HUES6 (cell line): ENCODE measurements around the gene FMR1NB.

Experiments
- H3K27ac ChIP-seq: 2 replicates; pipeline ENCODE4 v1.7.0; 2013; ENCODE audit warnings: low read depth, mild to moderate bottlenecking, low read length, inconsistent platforms
- H3K27me3 ChIP-seq: 2 replicates; pipeline ENCODE4 v1.6.1; 2013; ENCODE audit warnings: low read length; ENCODE audit not compliant: control insufficient read depth, insufficient read depth
- H3K36me3 ChIP-seq: 2 replicates; pipeline ENCODE4 v1.6.1; 2013; ENCODE audit warnings: low read length; ENCODE audit not compliant: control insufficient read depth, insufficient read depth
- H3K4me1 ChIP-seq: 2 replicates; pipeline ENCODE4 v1.6.1; 2013; ENCODE audit warnings: low read length; ENCODE audit not compliant: control insufficient read depth, insufficient read depth
- H3K4me3 ChIP-seq: 2 replicates; pipeline ENCODE4 v1.5.1; 2013; ENCODE audit warnings: low read depth, low read length
- H3K9ac ChIP-seq: one replicate; pipeline ENCODE4 v1.6.1; 2013; ENCODE audit warnings: mild to moderate bottlenecking, low read length
- H3K9me3 ChIP-seq: 2 replicates; pipeline ENCODE4 v1.6.1; 2013; ENCODE audit warnings: low read depth, low read length; ENCODE audit not compliant: control insufficient read depth, insufficient read depth

The FMR1NB gene

GRCh38 chrX:147978931-147979330, 2.2 kb upstream of the FMR1NB start:
- H3K27ac ChIP-seq = no peak overlapping the region
- H3K4me3 ChIP-seq = no peak overlapping the region
- H3K4me1 ChIP-seq = no peaks in the 10 kb centered on the region
- no peak overlapping the region for H3K9ac ChIP-seq
- no peaks in the 10 kb centered on the region for H3K27me3 ChIP-seq
- no peaks in the 10 kb centered on the region for H3K36me3 ChIP-seq
- no peaks in the 10 kb centered on the region for H3K9me3 ChIP-seq

GRCh38 chrX:148020329-148020728, 39.2 kb downstream of the FMR1NB start:
- no peak overlapping the region for H3K9ac ChIP-seq
- no peak overlapping the region for H3K4me3 ChIP-seq
- peaks cover 7% of the 10 kb centered on the region; the same call in 1 of the 2 replicates for H3K4me1 ChIP-seq

GRCh38 chrX:148024425-148025148, 43.5 kb downstream of the FMR1NB start:
- Histone ChIP-seq H3K4me1 (peaks cover 7% of the 10 kb centered on the region; the same call in 1 of the 2 replicates), H3K4me3 (no peak overlapping the region), H3K9ac (no peak overlapping the region), H3K36me3 (no peaks in the 10 kb centered on the region), H3K27ac (no peak overlapping the region), H3K9me3 (no peaks in the 10 kb centered on the region), H3K27me3 (no peaks in the 10 kb centered on the region; the same call in 1 of the 2 replicates)

More at GRCh38 chrX:148020329-148020728, 39.2 kb downstream of the FMR1NB start:
- no peak overlapping the region for H3K27ac ChIP-seq
- no peaks in the 10 kb centered on the region for H3K9me3 ChIP-seq
- no peaks in the 10 kb centered on the region; the same call in 1 of the 2 replicates for H3K27me3 ChIP-seq
- no peaks in the 10 kb centered on the region for H3K36me3 ChIP-seq

GRCh38 chrX:148035380-148035779, 54.2 kb downstream of the FMR1NB start:
- Histone ChIP-seq H3K4me1 (no peaks in the 10 kb centered on the region), H3K9me3 (no peaks in the 10 kb centered on the region), H3K9ac (no peak overlapping the region), H3K27me3 (no peaks in the 10 kb centered on the region), H3K4me3 (no peak overlapping the region), H3K36me3 (no peaks in the 10 kb centered on the region), H3K27ac (no peak overlapping the region)

GRCh38 chrX:148037020-148037419, 55.9 kb downstream of the FMR1NB start:
- no peak overlapping the region for H3K9ac ChIP-seq
- H3K36me3 ChIP-seq = no peaks in the 10 kb centered on the region
- H3K4me3 ChIP-seq = no peak overlapping the region
- no peaks in the 10 kb centered on the region for H3K27me3 ChIP-seq
- H3K9me3 ChIP-seq = no peaks in the 10 kb centered on the region
- no peak overlapping the region for H3K27ac ChIP-seq
- H3K4me1 ChIP-seq = no peaks in the 10 kb centered on the region

GRCh38 chrX:148043271-148043855, 62.2 kb downstream of the FMR1NB start:
- H3K36me3 ChIP-seq = no peaks in the 10 kb centered on the region
- H3K9me3 ChIP-seq = no peaks in the 10 kb centered on the region; the same call in 1 of the 2 replicates
- H3K9ac ChIP-seq = no peak overlapping the region
- no peaks in the 10 kb centered on the region for H3K4me1 ChIP-seq
- no peaks in the 10 kb centered on the region; the same call in 1 of the 2 replicates for H3K27me3 ChIP-seq
- H3K4me3 ChIP-seq = no peak overlapping the region
- no peak overlapping the region for H3K27ac ChIP-seq

GRCh38 chrX:148047200-148047599, 66.1 kb downstream of the FMR1NB start:
- Histone ChIP-seq H3K4me1 (no peaks in the 10 kb centered on the region), H3K4me3 (no peak overlapping the region), H3K9me3 (no peaks in the 10 kb centered on the region; the same call in 1 of the 2 replicates), H3K9ac (no peak overlapping the region), H3K27ac (no peak overlapping the region), H3K27me3 (no peaks in the 10 kb centered on the region; the same call in 1 of the 2 replicates), H3K36me3 (no peaks in the 10 kb centered on the region)

- no peaks in the 10 kb centered on the region; the same call in 1 of the 2 replicates for H3K27me3 ChIP-seq
- H3K4me1 ChIP-seq = no peaks in the 10 kb centered on the region
- no peaks in the 10 kb centered on the region for H3K36me3 ChIP-seq
- H3K27ac ChIP-seq = no peak overlapping the region
- no peak overlapping the region for H3K4me3 ChIP-seq
- no peaks in the 10 kb centered on the region; the same call in 1 of the 2 replicates for H3K9me3 ChIP-seq
- no peak overlapping the region for H3K9ac ChIP-seq
Measured at GRCh38 chrX:148049441-148049840, 68.3 kb downstream of the FMR1NB start.

GRCh38 chrX:148051973-148052372, 70.8 kb downstream of the FMR1NB start:
- Histone ChIP-seq H3K9ac (no peak overlapping the region), H3K36me3 (no peaks in the 10 kb centered on the region), H3K27me3 (no peaks in the 10 kb centered on the region; the same call in 1 of the 2 replicates), H3K4me1 (no peaks in the 10 kb centered on the region), H3K9me3 (no peaks in the 10 kb centered on the region), H3K27ac (no peak overlapping the region), H3K4me3 (no peak overlapping the region)

GRCh38 chrX:148067285-148067684, 86.1 kb downstream of the FMR1NB start:
- H3K4me1 ChIP-seq = no peaks in the 10 kb centered on the region
- no peak overlapping the region for H3K27ac ChIP-seq
- no peaks in the 10 kb centered on the region; the same call in 1 of the 2 replicates for H3K27me3 ChIP-seq
- H3K9ac ChIP-seq = no peak overlapping the region
- no peak overlapping the region for H3K4me3 ChIP-seq
- H3K9me3 ChIP-seq = no peaks in the 10 kb centered on the region
- H3K36me3 ChIP-seq = no peaks in the 10 kb centered on the region

- H3K4me1 ChIP-seq = no peaks in the 10 kb centered on the region
- no peak overlapping the region for H3K4me3 ChIP-seq
- no peaks in the 10 kb centered on the region; the same call in 1 of the 2 replicates for H3K27me3 ChIP-seq
- H3K9me3 ChIP-seq = no peaks in the 10 kb centered on the region
- H3K27ac ChIP-seq = no peak overlapping the region
- no peaks in the 10 kb centered on the region for H3K36me3 ChIP-seq
- no peak overlapping the region for H3K9ac ChIP-seq
Measured at GRCh38 chrX:148069759-148070503, 88.8 kb downstream of the FMR1NB start.
